GM23338 (cell line): ENCODE results near the gene WNT5A. TPM values are rescaled to one million over a fixed set of nuclear protein-coding genes. Genes with fewer than 3 reads are reported as not detected.

Experiments
- ATAC-seq: fragments of 200-7000 bp; cut with Tn5 transposase; 3 replicates; pipeline ENCODE4 v1.9.1; 2020
- DNase-seq: peaks from one replicate; pipeline ENCODE4 v3.0.0-alpha.2; 2015; ENCODE audit warnings: low spot score
- H2AFZ ChIP-seq: fragments of 200-600 bp; sonication (generic); 2 replicates; pipeline ENCODE4 v1.8.0; 2016; ENCODE audit warnings: antibody characterized with exemption, mild to moderate bottlenecking, moderate library complexity
- H3F3A ChIP-seq: fragments of 200-600 bp; sonication (generic); replicated peaks from 2 replicates; pipeline ENCODE4 v1.8.0; 2017; ENCODE audit warnings: antibody characterized with exemption, mixed run types, low read depth
- H3K27ac ChIP-seq: fragments of 200-600 bp; sonication (generic); 2 replicates; pipeline ENCODE4 v1.6.1; 2016; ENCODE audit warnings: low read depth
- H3K27me3 ChIP-seq: fragments of 200-600 bp; sonication (generic); 2 replicates; pipeline ENCODE4 v1.8.0; 2016; ENCODE audit warnings: mild to moderate bottlenecking, mixed run types, moderate library complexity; ENCODE audit not compliant: insufficient read depth
- H3K36me3 ChIP-seq: fragments of 200-600 bp; sonication (generic); 2 replicates; pipeline ENCODE4 v1.8.0; 2016; ENCODE audit warnings: mild to moderate bottlenecking; ENCODE audit not compliant: insufficient read depth
- H3K4me1 ChIP-seq: fragments of 200-600 bp; sonication (generic); 2 replicates; pipeline ENCODE4 v1.8.0; 2016; ENCODE audit warnings: mild to moderate bottlenecking, moderate library complexity; ENCODE audit not compliant: insufficient read depth
- H3K4me2 ChIP-seq: fragments of 200-600 bp; sonication (generic); 2 replicates; pipeline ENCODE4 v1.7.1; 2017; ENCODE audit warnings: mixed run types
- H3K4me3 ChIP-seq: fragments of 200-600 bp; sonication (generic); 2 replicates; pipeline ENCODE4 v1.6.1; 2016; ENCODE audit warnings: mixed run types
- H3K79me2 ChIP-seq: fragments of 200-600 bp; sonication (generic); replicated peaks from 2 replicates; pipeline ENCODE4 v1.8.0; 2017; ENCODE audit warnings: mild to moderate bottlenecking; ENCODE audit not compliant: insufficient read depth
- H3K9me2 ChIP-seq: fragments of 200-600 bp; sonication (generic); 2 replicates; pipeline ENCODE4 v1.8.0; 2017; ENCODE audit not compliant: insufficient read depth
- H4K20me1 ChIP-seq: fragments of 200-600 bp; sonication (generic); replicated peaks from 2 replicates; pipeline ENCODE4 v1.8.0; 2017; ENCODE audit warnings: mild to moderate bottlenecking; ENCODE audit not compliant: insufficient read depth
- H3K27ac Mint-ChIP-seq: 2 replicates; pipeline ENCODE4 v1.8.0; 2020; ENCODE audit warnings: inconsistent platforms, mild to moderate bottlenecking, moderate library complexity, mixed read lengths
- H3K27me3 Mint-ChIP-seq: 3 replicates; pipeline ENCODE4 v1.8.0; 2022; ENCODE audit warnings: low read depth, mild to moderate bottlenecking, moderate library complexity, mixed read lengths, inconsistent platforms; ENCODE audit not compliant: insufficient read depth, poor library complexity
- H3K36me3 Mint-ChIP-seq: 3 replicates; pipeline ENCODE4 v1.8.0; 2021; ENCODE audit warnings: low read depth, mild to moderate bottlenecking, inconsistent platforms, moderate library complexity, mixed read lengths
- H3K4me1 Mint-ChIP-seq: 3 replicates; pipeline ENCODE4 v1.8.0; 2020; ENCODE audit warnings: mild to moderate bottlenecking, inconsistent platforms, mixed read lengths
- H3K4me3 Mint-ChIP-seq: 3 replicates; pipeline ENCODE4 v1.8.0; 2021; ENCODE audit warnings: moderate library complexity, mild to moderate bottlenecking, inconsistent platforms, mixed read lengths
- H3K9me3 Mint-ChIP-seq: 3 replicates; pipeline ENCODE4 v1.8.0; 2020; ENCODE audit warnings: moderate library complexity, mild to moderate bottlenecking, inconsistent platforms, mixed read lengths
- CREB1 ChIP-seq: fragments of 250-450 bp; sonication (Bioruptor Pico); IDR thresholded peaks from 2 replicates; pipeline ENCODE4 v1.5.0; 2020; ENCODE audit warnings: low read depth, mild to moderate bottlenecking, moderate library complexity
- EZH2 ChIP-seq: fragments of 200-600 bp; sonication (generic); IDR thresholded peaks from one replicate; pipeline ENCODE4 v1.8.0; 2017; ENCODE audit warnings: antibody characterized with exemption, mild to moderate bottlenecking, low read depth; ENCODE audit not compliant: unreplicated experiment
- EZH2phosphoT487 ChIP-seq: fragments of 200-600 bp; sonication (generic); IDR thresholded peaks from one replicate; pipeline ENCODE4 v1.8.1; 2018; ENCODE audit warnings: antibody characterized with exemption; ENCODE audit not compliant: unreplicated experiment
- JUNB ChIP-seq: IDR thresholded peaks from one replicate; pipeline ENCODE4 v1.6.1; 2016; ENCODE audit warnings: antibody characterized with exemption; ENCODE audit not compliant: unreplicated experiment
- NANOG ChIP-seq: IDR thresholded peaks from 2 replicates; pipeline ENCODE4 v1.6.1; 2016; ENCODE audit warnings: antibody characterized with exemption, borderline replicate concordance
- POLR2AphosphoS5 ChIP-seq: IDR thresholded peaks from 2 replicates; pipeline ENCODE4 v1.6.1; 2016; ENCODE audit warnings: antibody characterized with exemption, low read depth
- STAT1 ChIP-seq: IDR thresholded peaks from one replicate; pipeline ENCODE4 v1.6.1; 2016; ENCODE audit warnings: antibody characterized with exemption; ENCODE audit not compliant: unreplicated experiment
- ZNF114 ChIP-seq: fragments of 250-450 bp; sonication (Bioruptor Pico); IDR thresholded peaks from 2 replicates; pipeline ENCODE4 v1.5.0; 2020; ENCODE audit warnings: mild to moderate bottlenecking, moderate library complexity
- ZNF331 ChIP-seq: fragments of 250-450 bp; sonication (Bioruptor Pico); IDR thresholded peaks from 2 replicates; pipeline ENCODE4 v1.5.0; 2020; ENCODE audit warnings: low read depth, mild to moderate bottlenecking, moderate library complexity
- polyA plus RNA-seq: library from polyadenylated mRNA; unstranded; fragments of >200 nt; fragmentation: Nextera tagmentation; extraction: Ambion mirVana; gene quantifications from 2 replicates; pipeline ENCODE4 v1.2.1, GENCODE V29; 2016
- total RNA-seq: library from RNA; depleted of rRNA; stranded (reverse); fragments of >200 nt; shearing (Covaris generic); gene quantifications from 2 replicates; pipeline ENCODE4 v1.2.3, GENCODE V29; 2014
- TF ChIP-seq, protein P1 (sequence below): IDR thresholded peaks from one replicate; pipeline ENCODE4 v1.6.1; 2018; ENCODE audit warnings: antibody characterized with exemption; ENCODE audit not compliant: unreplicated experiment
- TF ChIP-seq, protein P2 (sequence below): IDR thresholded peaks from 2 replicates; pipeline ENCODE4 v1.6.1; 2016; ENCODE audit warnings: antibody characterized with exemption
- TF ChIP-seq, protein P3 (sequence below), 2 experiments: fragments of 200-600 bp in 1 of 2; sonication (generic) in 1 of 2; conservative IDR thresholded peaks; 2 replicates each; pipeline versions ENCODE4 v1.5.1 to v1.6.1; 2016 to 2017; ENCODE audit warnings: antibody characterized with exemption in 2 of 2, low read depth in 2 of 2, mild to moderate bottlenecking in 2 of 2, moderate library complexity in 1 of 2
- TF ChIP-seq, protein P4 (sequence below): fragments of 250-450 bp; sonication (Bioruptor Pico); IDR thresholded peaks from 2 replicates; pipeline ENCODE4 v1.5.0; 2020; ENCODE audit warnings: mild to moderate bottlenecking, moderate library complexity

WNT5A gene
- total and polyA plus RNA-seq, 2 experiments from 2014 or later: 0.53 to 4.0 TPM

DNA sequence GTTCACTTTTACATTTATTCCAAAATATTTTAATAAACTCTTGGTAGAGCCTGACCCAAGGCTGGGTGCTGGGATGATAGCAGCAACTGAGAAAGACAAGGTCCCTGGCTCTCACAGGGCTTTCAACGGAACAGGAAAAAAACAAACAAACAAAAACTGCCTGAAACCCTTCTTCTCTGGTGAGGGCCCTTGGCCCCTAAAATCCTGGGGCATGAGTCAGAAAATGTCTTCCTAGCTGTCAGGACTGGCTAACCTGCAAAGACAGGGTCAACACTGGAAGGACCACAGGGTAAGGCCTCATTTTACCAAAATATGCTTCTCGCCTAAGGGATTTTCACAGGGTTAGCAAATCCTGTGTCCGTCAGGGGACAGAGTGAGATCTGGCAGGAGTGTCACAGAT is 45.7 kb upstream of the WNT5A start:
- Mint-ChIP-seq H3K9me3 (no peaks in the 10 kb centered on the region), H3K4me1 (peaks cover 27% of the 10 kb centered on the region), H3K36me3 (no peaks in the 10 kb centered on the region), H3K27me3 (peaks cover 5% of the 10 kb centered on the region), H3K27ac (no peak overlapping the region), H3K4me3 (no peak overlapping the region)
- no peak overlapping the region for H3K4me3 ChIP-seq
- no peaks in the 10 kb centered on the region for H3K27me3 ChIP-seq
- H3K4me1 ChIP-seq: peaks cover 11% of the 10 kb centered on the region
- H3K9me2 ChIP-seq: peaks cover 16% of the 10 kb centered on the region; the same call in 1 of the 2 replicates
- no peaks in the 10 kb centered on the region for H3K79me2 ChIP-seq
- H3K27ac ChIP-seq: no peak overlapping the region
- H3F3A ChIP-seq: no peaks in the 10 kb centered on the region
- H4K20me1 ChIP-seq: no peaks in the 10 kb centered on the region
- ATAC-seq (no peak), DNase-seq (no peak)
- H3K36me3 ChIP-seq: no peaks in the 10 kb centered on the region
- H3K4me2 ChIP-seq: no peak overlapping the region
- TF ChIP-seq, protein P1, sequence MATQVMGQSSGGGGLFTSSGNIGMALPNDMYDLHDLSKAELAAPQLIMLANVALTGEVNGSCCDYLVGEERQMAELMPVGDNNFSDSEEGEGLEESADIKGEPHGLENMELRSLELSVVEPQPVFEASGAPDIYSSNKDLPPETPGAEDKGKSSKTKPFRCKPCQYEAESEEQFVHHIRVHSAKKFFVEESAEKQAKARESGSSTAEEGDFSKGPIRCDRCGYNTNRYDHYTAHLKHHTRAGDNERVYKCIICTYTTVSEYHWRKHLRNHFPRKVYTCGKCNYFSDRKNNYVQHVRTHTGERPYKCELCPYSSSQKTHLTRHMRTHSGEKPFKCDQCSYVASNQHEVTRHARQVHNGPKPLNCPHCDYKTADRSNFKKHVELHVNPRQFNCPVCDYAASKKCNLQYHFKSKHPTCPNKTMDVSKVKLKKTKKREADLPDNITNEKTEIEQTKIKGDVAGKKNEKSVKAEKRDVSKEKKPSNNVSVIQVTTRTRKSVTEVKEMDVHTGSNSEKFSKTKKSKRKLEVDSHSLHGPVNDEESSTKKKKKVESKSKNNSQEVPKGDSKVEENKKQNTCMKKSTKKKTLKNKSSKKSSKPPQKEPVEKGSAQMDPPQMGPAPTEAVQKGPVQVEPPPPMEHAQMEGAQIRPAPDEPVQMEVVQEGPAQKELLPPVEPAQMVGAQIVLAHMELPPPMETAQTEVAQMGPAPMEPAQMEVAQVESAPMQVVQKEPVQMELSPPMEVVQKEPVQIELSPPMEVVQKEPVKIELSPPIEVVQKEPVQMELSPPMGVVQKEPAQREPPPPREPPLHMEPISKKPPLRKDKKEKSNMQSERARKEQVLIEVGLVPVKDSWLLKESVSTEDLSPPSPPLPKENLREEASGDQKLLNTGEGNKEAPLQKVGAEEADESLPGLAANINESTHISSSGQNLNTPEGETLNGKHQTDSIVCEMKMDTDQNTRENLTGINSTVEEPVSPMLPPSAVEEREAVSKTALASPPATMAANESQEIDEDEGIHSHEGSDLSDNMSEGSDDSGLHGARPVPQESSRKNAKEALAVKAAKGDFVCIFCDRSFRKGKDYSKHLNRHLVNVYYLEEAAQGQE: no peak
- TF ChIP-seq ZNF114 (CRISPR knock-in tag) (no peak), EZH2 (no peak), NANOG (no peak), ZNF331 (no peak), STAT1 (no peak), JUNB (no peak), CREB1 (CRISPR knock-in tag) (no peak), POLR2AphosphoS5 (no peak), EZH2phosphoT487 (no peak)
- TF ChIP-seq, protein P2, sequence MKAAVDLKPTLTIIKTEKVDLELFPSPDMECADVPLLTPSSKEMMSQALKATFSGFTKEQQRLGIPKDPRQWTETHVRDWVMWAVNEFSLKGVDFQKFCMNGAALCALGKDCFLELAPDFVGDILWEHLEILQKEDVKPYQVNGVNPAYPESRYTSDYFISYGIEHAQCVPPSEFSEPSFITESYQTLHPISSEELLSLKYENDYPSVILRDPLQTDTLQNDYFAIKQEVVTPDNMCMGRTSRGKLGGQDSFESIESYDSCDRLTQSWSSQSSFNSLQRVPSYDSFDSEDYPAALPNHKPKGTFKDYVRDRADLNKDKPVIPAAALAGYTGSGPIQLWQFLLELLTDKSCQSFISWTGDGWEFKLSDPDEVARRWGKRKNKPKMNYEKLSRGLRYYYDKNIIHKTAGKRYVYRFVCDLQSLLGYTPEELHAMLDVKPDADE: no peak
- TF ChIP-seq, protein P3, sequence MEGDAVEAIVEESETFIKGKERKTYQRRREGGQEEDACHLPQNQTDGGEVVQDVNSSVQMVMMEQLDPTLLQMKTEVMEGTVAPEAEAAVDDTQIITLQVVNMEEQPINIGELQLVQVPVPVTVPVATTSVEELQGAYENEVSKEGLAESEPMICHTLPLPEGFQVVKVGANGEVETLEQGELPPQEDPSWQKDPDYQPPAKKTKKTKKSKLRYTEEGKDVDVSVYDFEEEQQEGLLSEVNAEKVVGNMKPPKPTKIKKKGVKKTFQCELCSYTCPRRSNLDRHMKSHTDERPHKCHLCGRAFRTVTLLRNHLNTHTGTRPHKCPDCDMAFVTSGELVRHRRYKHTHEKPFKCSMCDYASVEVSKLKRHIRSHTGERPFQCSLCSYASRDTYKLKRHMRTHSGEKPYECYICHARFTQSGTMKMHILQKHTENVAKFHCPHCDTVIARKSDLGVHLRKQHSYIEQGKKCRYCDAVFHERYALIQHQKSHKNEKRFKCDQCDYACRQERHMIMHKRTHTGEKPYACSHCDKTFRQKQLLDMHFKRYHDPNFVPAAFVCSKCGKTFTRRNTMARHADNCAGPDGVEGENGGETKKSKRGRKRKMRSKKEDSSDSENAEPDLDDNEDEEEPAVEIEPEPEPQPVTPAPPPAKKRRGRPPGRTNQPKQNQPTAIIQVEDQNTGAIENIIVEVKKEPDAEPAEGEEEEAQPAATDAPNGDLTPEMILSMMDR (conservative IDR thresholded peaks at IDR 0.05; ENCODE audit: low read depth in 2 of 2): no peak
- TF ChIP-seq, protein P4, sequence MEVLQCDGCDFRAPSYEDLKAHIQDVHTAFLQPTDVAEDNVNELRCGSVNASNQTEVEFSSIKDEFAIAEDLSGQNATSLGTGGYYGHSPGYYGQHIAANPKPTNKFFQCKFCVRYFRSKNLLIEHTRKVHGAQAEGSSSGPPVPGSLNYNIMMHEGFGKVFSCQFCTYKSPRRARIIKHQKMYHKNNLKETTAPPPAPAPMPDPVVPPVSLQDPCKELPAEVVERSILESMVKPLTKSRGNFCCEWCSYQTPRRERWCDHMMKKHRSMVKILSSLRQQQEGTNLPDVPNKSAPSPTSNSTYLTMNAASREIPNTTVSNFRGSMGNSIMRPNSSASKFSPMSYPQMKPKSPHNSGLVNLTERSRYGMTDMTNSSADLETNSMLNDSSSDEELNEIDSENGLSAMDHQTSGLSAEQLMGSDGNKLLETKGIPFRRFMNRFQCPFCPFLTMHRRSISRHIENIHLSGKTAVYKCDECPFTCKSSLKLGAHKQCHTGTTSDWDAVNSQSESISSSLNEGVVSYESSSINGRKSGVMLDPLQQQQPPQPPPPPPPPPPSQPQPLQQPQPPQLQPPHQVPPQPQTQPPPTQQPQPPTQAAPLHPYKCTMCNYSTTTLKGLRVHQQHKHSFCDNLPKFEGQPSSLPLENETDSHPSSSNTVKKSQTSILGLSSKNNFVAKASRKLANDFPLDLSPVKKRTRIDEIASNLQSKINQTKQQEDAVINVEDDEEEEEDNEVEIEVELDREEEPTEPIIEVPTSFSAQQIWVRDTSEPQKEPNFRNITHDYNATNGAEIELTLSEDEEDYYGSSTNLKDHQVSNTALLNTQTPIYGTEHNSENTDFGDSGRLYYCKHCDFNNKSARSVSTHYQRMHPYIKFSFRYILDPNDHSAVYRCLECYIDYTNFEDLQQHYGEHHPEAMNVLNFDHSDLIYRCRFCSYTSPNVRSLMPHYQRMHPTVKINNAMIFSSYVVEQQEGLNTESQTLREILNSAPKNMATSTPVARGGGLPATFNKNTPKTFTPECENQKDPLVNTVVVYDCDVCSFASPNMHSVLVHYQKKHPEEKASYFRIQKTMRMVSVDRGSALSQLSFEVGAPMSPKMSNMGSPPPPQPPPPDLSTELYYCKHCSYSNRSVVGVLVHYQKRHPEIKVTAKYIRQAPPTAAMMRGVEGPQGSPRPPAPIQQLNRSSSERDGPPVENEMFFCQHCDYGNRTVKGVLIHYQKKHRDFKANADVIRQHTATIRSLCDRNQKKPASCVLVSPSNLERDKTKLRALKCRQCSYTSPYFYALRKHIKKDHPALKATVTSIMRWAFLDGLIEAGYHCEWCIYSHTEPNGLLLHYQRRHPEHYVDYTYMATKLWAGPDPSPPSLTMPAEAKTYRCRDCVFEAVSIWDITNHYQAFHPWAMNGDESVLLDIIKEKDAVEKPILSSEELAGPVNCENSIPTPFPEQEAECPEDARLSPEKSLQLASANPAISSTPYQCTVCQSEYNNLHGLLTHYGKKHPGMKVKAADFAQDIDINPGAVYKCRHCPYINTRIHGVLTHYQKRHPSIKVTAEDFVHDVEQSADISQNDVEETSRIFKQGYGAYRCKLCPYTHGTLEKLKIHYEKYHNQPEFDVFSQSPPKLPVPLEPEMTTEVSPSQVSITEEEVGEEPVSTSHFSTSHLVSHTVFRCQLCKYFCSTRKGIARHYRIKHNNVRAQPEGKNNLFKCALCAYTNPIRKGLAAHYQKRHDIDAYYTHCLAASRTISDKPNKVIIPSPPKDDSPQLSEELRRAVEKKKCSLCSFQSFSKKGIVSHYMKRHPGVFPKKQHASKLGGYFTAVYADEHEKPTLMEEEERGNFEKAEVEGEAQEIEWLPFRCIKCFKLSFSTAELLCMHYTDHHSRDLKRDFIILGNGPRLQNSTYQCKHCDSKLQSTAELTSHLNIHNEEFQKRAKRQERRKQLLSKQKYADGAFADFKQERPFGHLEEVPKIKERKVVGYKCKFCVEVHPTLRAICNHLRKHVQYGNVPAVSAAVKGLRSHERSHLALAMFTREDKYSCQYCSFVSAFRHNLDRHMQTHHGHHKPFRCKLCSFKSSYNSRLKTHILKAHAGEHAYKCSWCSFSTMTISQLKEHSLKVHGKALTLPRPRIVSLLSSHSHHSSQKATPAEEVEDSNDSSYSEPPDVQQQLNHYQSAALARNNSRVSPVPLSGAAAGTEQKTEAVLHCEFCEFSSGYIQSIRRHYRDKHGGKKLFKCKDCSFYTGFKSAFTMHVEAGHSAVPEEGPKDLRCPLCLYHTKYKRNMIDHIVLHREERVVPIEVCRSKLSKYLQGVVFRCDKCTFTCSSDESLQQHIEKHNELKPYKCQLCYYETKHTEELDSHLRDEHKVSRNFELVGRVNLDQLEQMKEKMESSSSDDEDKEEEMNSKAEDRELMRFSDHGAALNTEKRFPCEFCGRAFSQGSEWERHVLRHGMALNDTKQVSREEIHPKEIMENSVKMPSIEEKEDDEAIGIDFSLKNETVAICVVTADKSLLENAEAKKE (CRISPR knock-in tag): no peak
- H2AFZ ChIP-seq: no peak overlapping the region
